GM21786 (cell line): Measurements from ENCODE around the gene FBXO17.
"Not testable (repeated sequence)": the region's sequence is repeated elsewhere in the genome, so short reads cannot be mapped to it uniquely, and the experiment has no call there.

Source experiments
- ATAC-seq: cut with Tn5 transposase; IDR thresholded peaks from one replicate; pipeline ENCODE4 v1.9.1; 2021; ENCODE audit not compliant: unreplicated experiment

FBXO17 gene, protein sequence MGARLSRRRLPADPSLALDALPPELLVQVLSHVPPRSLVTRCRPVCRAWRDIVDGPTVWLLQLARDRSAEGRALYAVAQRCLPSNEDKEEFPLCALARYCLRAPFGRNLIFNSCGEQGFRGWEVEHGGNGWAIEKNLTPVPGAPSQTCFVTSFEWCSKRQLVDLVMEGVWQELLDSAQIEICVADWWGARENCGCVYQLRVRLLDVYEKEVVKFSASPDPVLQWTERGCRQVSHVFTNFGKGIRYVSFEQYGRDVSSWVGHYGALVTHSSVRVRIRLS

DNA sequence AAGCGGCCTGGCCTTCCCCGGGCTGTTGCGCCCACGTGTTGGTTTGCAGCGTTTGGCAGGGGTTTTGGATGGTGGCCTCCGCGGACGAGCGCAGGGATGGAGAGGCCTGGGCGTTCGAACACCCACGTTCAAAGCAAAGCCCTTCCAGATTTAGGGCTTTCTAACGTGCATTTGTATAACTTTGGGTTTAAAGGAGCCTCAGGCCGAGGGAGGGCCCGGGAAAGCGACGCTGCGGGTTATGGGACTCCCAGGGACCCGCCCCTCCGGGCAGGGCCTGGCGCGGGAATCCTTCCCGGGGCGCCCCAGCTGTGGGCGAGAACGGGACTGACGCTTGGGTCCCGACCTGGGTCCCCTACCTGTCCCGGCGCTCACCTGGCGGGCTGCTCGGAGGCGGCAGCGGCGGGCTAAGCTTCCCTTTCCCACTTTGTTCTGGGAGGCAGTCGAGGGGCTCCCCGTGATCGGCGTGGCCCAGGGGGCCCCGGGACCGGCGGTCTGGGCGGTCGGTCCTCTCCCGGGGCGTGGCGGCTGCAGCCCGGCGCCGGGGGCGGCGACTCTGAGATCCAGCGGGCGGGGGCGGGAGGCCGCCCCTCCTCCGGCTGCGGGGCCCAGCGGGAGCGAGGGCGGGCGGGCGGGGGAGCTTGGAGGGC, at the start of gene FBXO17:
Gene FBXO17 (minus strand): TSS at position 529 of the 647 bp plus-strand sequence. CDS start 25,423 bp downstream, outside the sequence.
- ATAC-seq = no peak

- ATAC-seq = no peak
Observed at GRCh38 chr19:39024875-39025641, 49.5 kb upstream of the FBXO17 start.

- no peak for ATAC-seq
Observed at GRCh38 chr19:39021063-39021462, 45.5 kb upstream of the FBXO17 start.

GRCh38 chr19:39017646-39018045, 42.1 kb upstream of the FBXO17 start:
- no peak for ATAC-seq

DNA sequence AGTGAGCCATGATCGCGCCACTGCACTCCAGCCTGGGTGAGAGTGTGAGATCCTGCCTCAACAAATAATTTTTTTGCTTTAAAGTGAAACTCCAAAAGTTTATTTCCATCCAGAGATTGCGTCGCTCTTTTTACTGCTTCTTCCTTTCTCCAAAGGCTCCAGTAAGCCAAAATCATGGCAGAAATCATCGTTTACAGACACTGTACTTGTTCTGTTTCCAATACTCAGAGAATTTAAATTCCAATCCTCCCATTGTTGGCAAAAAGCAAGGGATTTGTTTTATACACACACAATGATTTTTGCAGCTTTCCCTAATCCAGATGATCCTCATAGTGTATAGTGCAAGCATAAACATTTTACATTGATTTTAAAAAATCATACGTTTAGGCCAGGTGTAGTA, 41.5 kb upstream of the FBXO17 start:
- no peak for ATAC-seq

DNA sequence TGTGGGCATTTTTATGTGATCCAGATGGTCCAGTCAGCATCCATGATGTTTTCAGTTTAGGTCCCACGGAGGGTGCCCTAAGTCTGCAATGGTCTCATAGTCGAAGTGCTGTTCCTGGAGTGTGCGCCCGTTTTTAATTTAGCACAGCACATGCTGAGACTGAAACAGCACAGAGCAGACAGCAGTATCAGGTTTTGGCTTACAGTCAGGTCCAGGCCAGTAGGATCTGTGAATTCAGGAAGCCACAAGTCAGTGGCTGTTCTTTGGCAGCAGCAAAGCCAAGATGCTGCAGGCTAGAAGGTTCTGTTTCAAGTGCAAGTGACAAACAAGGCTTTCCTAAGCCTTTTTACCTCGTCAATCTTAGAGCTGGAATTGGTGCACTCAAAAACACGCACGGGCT, 38.5 kb upstream of the FBXO17 start:
- ATAC-seq = no peak

- ATAC-seq = no peak
Observed at GRCh38 chr19:39009001-39009400, 33.5 kb upstream of the FBXO17 start.

- no peak for ATAC-seq
Observed at GRCh38 chr19:39008137-39008536, 32.6 kb upstream of the FBXO17 start.

- ATAC-seq = no peak
Observed at GRCh38 chr19:39007096-39007495, 31.6 kb upstream of the FBXO17 start.

- no peak for ATAC-seq
Observed at GRCh38 chr19:39004403-39004802, 28.9 kb upstream of the FBXO17 start.

DNA sequence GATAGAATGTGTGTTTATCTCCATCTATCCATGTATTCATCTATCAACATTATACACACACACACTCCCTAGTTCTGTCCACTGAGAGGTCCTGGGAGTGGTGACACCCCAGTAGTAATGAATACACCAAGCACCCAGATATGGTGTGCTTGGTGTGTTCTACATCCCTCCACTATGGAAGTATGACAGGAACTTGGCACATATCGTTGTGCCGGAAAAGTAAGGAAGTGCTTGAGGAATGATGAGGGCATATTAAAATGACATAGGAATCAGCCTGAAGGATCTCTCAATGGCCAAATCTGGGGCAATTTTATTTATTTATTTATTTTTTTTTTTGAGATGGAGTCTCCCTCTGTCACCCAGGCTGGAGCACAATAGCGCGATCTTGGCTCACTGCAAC, 28.3 kb upstream of the FBXO17 start:
- no peak for ATAC-seq

GRCh38 chr19:39003188-39003587, 27.6 kb upstream of the FBXO17 start:
- no peak for ATAC-seq

DNA sequence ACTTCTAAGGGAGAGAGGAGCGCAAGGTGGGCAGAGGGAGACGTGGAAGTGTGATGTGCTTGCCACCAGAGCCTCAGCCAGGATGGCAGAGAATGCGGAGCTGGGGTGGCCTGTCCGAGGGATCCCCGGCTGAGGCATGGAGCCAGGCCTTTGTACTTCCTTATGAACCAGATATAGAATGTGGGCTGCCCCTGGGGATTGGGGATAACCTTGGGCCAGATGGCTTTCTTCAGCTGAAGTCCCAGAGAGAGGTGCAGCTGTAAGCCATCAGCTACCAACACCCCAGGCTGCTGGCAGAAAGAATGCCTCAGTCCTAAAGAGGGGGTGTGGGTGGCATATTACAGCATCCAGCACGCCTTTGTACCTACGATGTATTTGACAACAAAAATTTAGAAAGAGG, 25.5 kb upstream of the FBXO17 start:
- ATAC-seq = no peak

- ATAC-seq = not testable (repeated sequence)
Observed at GRCh38 chr19:38997576-38997975, 22.0 kb upstream of the FBXO17 start.

DNA sequence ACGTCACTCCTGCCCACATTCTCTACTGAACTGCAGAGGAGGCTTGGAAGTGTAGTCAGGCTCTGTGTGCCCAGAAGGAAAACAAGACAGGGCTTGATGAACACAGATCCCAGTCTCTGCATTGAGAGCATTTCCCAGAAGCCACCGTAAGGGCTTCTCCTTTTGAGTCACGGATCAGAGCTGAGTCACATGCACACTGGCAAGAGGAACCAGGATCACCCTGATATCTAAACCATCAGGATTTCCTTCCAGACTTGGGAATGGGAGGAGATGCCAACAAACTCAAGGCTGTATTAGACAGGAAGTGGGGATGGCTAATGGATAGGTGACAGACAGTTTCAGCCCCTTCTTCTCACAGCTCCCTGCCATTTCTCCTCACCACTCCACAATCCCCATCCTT, 17.7 kb upstream of the FBXO17 start:
- ATAC-seq = no peak

DNA sequence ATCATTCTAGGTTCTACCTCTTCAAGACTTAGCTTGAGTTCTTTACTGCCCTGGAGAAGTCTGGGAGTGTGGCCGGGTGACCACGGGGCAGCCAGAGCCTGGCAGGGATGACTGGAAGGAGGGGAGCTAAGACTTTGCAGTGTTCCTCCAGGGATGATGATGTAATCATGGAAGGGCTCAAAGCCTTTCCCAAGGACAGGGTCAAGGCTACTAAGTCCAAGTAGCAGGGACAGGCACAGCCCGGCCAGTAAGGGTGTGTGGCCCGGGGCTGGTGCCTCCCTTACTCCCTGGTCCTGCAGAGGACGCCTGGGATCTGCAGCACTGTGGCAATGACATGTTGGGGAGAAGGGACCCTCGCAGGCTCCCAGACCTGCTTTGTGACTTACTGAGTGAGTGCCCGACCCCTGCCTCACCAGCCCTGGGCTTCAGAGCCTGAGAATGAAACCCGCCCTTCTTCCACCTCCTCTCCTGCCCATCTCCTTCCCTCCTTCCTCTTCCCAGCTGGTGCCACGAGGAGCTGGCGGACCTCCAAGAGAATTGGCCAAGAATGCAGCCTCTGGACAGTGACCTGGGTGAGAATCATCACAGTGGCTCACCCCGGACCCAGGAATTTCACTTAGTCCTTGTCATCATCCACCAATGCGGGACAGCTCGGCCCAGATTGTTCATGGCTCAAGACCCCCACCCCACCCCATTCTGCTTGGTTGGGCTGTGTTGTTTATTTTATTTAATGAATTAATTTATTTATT, 15.6 kb upstream of the FBXO17 start:
- no peak for ATAC-seq

- not testable (repeated sequence) for ATAC-seq
Observed at GRCh38 chr19:38989614-38990013, 14.1 kb upstream of the FBXO17 start.

- ATAC-seq = no peak
Observed at GRCh38 chr19:38989066-38989605, 13.6 kb upstream of the FBXO17 start.

- not testable (repeated sequence) for ATAC-seq
Observed at GRCh38 chr19:38988627-38989026, 13.1 kb upstream of the FBXO17 start.

- not testable (repeated sequence) for ATAC-seq
Observed at GRCh38 chr19:38987745-38988144, 12.2 kb upstream of the FBXO17 start.

DNA sequence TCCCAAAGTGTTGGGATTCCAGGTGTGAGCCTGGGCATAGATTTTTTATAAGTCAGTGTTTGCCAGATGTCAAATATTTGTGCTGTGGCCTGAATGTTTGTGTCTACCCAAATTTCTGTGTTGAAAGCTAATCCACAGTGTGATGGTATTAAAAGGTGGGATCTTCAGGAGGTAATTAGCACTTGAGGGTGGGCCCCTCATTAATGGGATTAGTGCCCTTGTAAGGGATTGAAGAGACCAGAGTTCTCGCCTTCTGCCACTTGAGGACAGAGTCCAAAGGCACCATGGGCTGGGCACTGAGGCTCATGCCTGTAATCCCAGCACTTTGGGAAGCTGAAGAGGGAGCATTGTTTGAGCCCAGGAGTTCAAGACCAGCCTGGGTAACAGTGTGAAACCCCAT, 9.7 kb upstream of the FBXO17 start:
- no peak for ATAC-seq
